Loucy (cell line): ENCODE data around the gene RASAL1.

Source experiments
- CTCF ChIP-seq: fragments of 200-600 bp; sonication (generic); conservative IDR thresholded peaks from 2 replicates; pipeline ENCODE4 v1.5.1; 2014; ENCODE audit warnings: mild to moderate bottlenecking, antibody characterized with exemption, low read length
- EZH2phosphoT487 ChIP-seq: fragments of 200-600 bp; IDR thresholded peaks from 2 replicates; pipeline ENCODE4 v1.6.1; 2018; ENCODE audit warnings: antibody characterized with exemption, mild to moderate bottlenecking, moderate library complexity, borderline replicate concordance

DNA sequence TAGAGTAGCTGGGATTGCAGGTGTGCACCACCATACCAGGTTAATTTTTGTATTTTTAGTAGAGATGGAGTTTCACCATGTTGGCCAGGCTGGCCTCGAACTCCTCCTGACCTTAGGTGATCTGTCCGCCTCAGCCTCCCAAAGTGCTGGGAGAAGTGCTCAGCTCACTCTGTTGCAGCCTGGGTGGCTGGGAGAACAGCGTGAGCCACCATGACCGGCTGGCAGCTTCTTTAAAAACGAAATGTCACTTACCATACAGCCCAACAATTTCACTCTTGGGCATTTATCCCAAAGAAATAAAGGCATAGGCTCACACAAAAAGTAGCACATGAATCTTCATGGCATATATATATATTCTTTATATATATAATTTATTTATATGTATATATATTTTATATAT is 9.2 kb upstream of the RASAL1 start:
- TF ChIP-seq CTCF: no peak
- no peak for TF ChIP-seq EZH2phosphoT487
